Measurements from ENCODE around the gene CCNY.
"Not testable (repeated sequence)": the region's sequence is repeated elsewhere in the genome, so short reads cannot be mapped to it uniquely, and the experiment has no call there.

Gene CCNY

GRCh38 chr10:35520996-35521395, 184.7 kb downstream of the CCNY start:
- DNase-seq (ENCODE audit: low spot score) = no peak

GRCh38 chr10:35523670-35524225, 187.4 kb downstream of the CCNY start:
- no peak for DNase-seq (ENCODE audit: low spot score)

- DNase-seq (ENCODE audit: low spot score) = no peak
Measured at GRCh38 chr10:35526746-35527145, 190.4 kb downstream of the CCNY start.

GRCh38 chr10:35532141-35532540, 195.8 kb downstream of the CCNY start:
- DNase-seq (ENCODE audit: low spot score) = no peak

GRCh38 chr10:35533565-35533964, 197.3 kb downstream of the CCNY start:
- DNase-seq (ENCODE audit: low spot score) = no peak

GRCh38 chr10:35535136-35535535, 198.8 kb downstream of the CCNY start:
- no peak for DNase-seq (ENCODE audit: low spot score)

- no peak for DNase-seq (ENCODE audit: low spot score)
Measured at GRCh38 chr10:35536789-35537188, 200.5 kb downstream of the CCNY start.

GRCh38 chr10:35537925-35538324, 201.6 kb downstream of the CCNY start:
- not testable (repeated sequence) for DNase-seq (ENCODE audit: low spot score)

GRCh38 chr10:35540296-35541164, 204.2 kb downstream of the CCNY start:
- no peak for DNase-seq (ENCODE audit: low spot score)

GRCh38 chr10:35541720-35542119, 205.4 kb downstream of the CCNY start:
- DNase-seq (ENCODE audit: low spot score) = no peak

- DNase-seq (ENCODE audit: low spot score) = no peak
Measured at GRCh38 chr10:35542303-35542702, 206.0 kb downstream of the CCNY start.

- no peak for DNase-seq (ENCODE audit: low spot score)
Measured at GRCh38 chr10:35545079-35545657, 208.9 kb downstream of the CCNY start.

GRCh38 chr10:35545878-35546590, 209.7 kb downstream of the CCNY start:
- no peak for DNase-seq (ENCODE audit: low spot score)

GRCh38 chr10:35546824-35547225, 210.5 kb downstream of the CCNY start:
- DNase-seq (ENCODE audit: low spot score) = no peak

- DNase-seq (ENCODE audit: low spot score) = no peak
Measured at GRCh38 chr10:35552650-35553342, 216.5 kb downstream of the CCNY start.

GRCh38 chr10:35554036-35554435, 217.7 kb downstream of the CCNY start:
- DNase-seq (ENCODE audit: low spot score) = no peak

- no peak for DNase-seq (ENCODE audit: low spot score)
Measured at GRCh38 chr10:35554461-35555056, 218.2 kb downstream of the CCNY start.

GRCh38 chr10:35555962-35556930, 219.9 kb downstream of the CCNY start:
- no peak for DNase-seq (ENCODE audit: low spot score)

GRCh38 chr10:35558276-35558675, 222.0 kb downstream of the CCNY start:
- no peak for DNase-seq (ENCODE audit: low spot score)

- no peak for DNase-seq (ENCODE audit: low spot score)
Measured at GRCh38 chr10:35559416-35559815, 223.1 kb downstream of the CCNY start.
